ENCODE measurements around the gene GPR143.
"Not testable (repeated sequence)": the region's sequence is repeated elsewhere in the genome, so short reads cannot be mapped to it uniquely, and the experiment has no call there.

Gene GPR143

DNA sequence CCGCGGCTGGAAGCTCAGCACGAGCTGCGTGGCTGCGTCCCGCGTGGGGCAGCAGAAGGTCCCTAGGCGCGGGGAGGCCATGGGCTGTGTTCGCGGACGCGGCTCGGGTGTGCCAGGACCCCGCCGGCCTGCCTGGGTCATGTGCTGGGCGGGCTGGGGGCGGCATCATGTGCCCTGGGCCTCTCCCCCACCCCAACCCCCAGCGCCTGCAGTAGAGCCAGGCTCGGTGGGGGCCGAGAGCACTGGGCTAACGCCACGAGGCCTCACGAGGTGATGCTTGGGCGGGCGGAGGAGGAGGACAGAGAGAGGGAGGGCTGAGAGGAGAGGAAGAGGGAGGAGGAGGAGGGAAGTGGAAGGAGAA lies at the start of gene GPR143:
TSS of gene GPR143 (minus strand) at position 111 of the 361 bp plus-strand sequence. CDS start at position 81, 30 bp downstream.
- Histone ChIP-seq H2AFZ (ENCODE audit: low read length, unreplicated experiment) (no peak within 1 kb of the TSS), H3K27me3 (ENCODE audit: insufficient read depth, low read length) (peaks cover 49% of the 10 kb centered on the region), H3K4me1 (ENCODE audit: control insufficient read depth, insufficient read depth, low read length, unreplicated experiment) (no peaks in the 10 kb centered on the region), H3K27ac (ENCODE audit: low read depth, low read length) (no peak within 1 kb of the TSS), H3K36me3 (ENCODE audit: insufficient read depth, low read length) (no peaks in the 10 kb centered on the region), H3K4me3 (ENCODE audit: low read depth, low read length) (no peak within 1 kb of the TSS), H3K79me2 (ENCODE audit: control insufficient read depth, insufficient read depth, low read length, unreplicated experiment) (no peaks in the 10 kb centered on the region)

DNA sequence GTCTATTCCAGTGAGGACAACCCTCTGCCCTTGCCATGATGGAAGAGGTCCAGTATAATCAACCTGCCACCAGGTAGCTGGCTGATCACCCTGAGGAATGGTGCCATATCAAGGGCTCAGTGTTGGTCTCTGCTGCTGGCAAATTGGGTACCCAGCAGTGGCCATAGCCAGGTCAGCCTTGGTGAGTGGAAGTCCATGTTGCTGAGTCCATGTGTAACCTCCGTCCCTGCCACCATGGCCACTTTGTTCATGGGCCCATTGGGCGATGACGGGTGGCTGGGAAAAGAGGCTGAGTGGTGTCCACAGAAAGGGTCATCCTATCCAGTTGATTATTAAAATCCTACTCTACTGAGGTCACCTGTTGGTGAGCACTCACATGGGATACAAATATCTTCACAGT lies 45.4 kb upstream of the GPR143 start:
- not testable (repeated sequence) for H3K27me3 ChIP-seq (ENCODE audit: insufficient read depth, low read length); H3K79me2 ChIP-seq (ENCODE audit: control insufficient read depth, insufficient read depth, low read length, unreplicated experiment); H3K27ac ChIP-seq (ENCODE audit: low read depth, low read length); H3K4me3 ChIP-seq (ENCODE audit: low read depth, low read length); H3K4me1 ChIP-seq (ENCODE audit: control insufficient read depth, insufficient read depth, low read length, unreplicated experiment); H3K36me3 ChIP-seq (ENCODE audit: insufficient read depth, low read length); H2AFZ ChIP-seq (ENCODE audit: low read length, unreplicated experiment)

DNA sequence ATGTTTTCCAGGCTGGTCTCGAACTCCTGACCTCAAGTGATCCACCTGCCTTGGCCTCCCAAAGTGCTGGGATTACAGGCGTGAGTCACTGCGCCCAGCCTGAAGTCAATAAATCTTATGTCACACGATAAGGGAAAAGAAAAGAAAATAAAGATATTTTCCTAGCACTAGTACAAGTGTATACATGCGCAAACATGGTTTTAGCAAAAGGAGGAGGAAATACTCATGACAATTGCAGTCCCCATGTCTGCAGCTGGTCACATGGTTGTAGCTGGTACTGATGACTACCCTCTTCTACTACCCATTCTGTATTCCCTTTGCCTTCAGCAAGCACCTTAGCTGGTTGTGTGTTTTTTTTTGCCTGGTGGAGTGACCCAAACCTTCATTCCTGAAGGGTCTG lies 44.2 kb upstream of the GPR143 start:
- H3K36me3 ChIP-seq (ENCODE audit: insufficient read depth, low read length); H3K27ac ChIP-seq (ENCODE audit: low read depth, low read length); H3K4me3 ChIP-seq (ENCODE audit: low read depth, low read length); H2AFZ ChIP-seq (ENCODE audit: low read length, unreplicated experiment); H3K27me3 ChIP-seq (ENCODE audit: insufficient read depth, low read length); H3K79me2 ChIP-seq (ENCODE audit: control insufficient read depth, insufficient read depth, low read length, unreplicated experiment); H3K4me1 ChIP-seq (ENCODE audit: control insufficient read depth, insufficient read depth, low read length, unreplicated experiment): not testable (repeated sequence)

DNA sequence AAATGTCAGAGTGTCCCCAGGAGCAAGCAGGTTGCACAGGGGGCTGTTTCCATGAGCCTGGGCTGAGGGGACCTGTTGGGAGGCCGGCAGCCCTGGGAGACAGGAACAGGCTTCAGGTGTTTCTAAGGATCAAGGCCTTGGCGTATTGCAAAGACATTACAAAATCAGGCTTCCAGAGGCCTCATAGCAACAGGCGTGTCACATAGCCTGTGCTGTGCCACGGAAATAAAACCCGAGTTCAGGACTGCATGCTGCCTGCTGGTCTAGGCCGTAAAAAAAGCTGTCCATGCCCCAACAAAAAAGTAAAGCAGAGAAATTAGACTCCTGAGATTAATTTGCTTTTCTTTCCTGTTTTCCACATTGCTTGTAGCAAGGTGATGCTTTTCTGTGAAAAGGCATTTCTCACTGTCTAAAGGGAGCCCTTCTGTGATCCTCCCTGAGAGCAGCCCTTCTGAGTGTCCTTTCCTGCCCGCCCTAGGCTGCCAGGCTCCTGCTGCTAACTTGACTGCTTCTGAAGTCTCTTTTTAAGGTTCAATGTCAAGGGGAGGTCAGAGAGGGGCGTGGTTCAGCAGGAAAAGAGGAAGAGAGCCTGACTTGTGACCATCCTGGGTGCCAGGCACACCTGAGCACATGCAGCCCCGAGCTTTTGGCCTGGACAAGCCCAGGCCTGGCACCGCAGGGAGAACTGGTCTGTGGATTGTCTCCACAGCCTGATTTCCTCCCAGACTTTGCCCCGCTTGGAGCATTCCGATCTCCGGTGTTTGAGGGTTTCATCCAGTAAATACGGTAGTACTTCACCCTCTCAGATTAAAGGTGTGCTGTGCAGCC lies 41.9 kb upstream of the GPR143 start:
- no peaks in the 10 kb centered on the region for H3K27me3 ChIP-seq (ENCODE audit: insufficient read depth, low read length)
- no peaks in the 10 kb centered on the region for H3K4me1 ChIP-seq (ENCODE audit: control insufficient read depth, insufficient read depth, low read length, unreplicated experiment)
- H2AFZ ChIP-seq (ENCODE audit: low read length, unreplicated experiment): no peak overlapping the region
- H3K4me3 ChIP-seq (ENCODE audit: low read depth, low read length): no peak overlapping the region
- H3K79me2 ChIP-seq (ENCODE audit: control insufficient read depth, insufficient read depth, low read length, unreplicated experiment): no peaks in the 10 kb centered on the region
- H3K36me3 ChIP-seq (ENCODE audit: insufficient read depth, low read length): no peaks in the 10 kb centered on the region
- no peak overlapping the region for H3K27ac ChIP-seq (ENCODE audit: low read depth, low read length)

DNA sequence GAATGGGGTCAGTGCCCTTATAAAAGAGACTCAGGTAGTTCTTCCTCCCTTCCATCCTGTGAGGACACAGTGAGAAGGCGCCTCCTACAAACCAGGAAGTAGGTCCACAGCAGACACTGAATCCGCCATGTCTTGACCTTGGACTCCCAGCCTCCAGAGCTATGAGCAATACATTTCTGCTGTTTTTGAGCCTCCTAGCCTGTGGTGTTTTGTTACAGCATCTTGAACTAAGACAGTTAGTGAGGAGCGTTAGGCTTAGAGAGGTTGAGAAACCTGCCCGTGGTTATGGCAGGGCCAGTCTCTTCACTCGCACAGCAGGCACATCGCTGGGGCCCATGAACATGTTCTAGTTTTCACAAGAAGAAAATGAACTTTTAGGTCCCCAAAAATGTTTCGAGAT lies 40.3 kb upstream of the GPR143 start:
- Histone ChIP-seq H3K27me3 (ENCODE audit: insufficient read depth, low read length) (no peaks in the 10 kb centered on the region), H3K4me1 (ENCODE audit: control insufficient read depth, insufficient read depth, low read length, unreplicated experiment) (no peaks in the 10 kb centered on the region), H2AFZ (ENCODE audit: low read length, unreplicated experiment) (no peak overlapping the region), H3K79me2 (ENCODE audit: control insufficient read depth, insufficient read depth, low read length, unreplicated experiment) (no peaks in the 10 kb centered on the region), H3K4me3 (ENCODE audit: low read depth, low read length) (no peak overlapping the region), H3K27ac (ENCODE audit: low read depth, low read length) (no peak overlapping the region), H3K36me3 (ENCODE audit: insufficient read depth, low read length) (no peaks in the 10 kb centered on the region)

DNA sequence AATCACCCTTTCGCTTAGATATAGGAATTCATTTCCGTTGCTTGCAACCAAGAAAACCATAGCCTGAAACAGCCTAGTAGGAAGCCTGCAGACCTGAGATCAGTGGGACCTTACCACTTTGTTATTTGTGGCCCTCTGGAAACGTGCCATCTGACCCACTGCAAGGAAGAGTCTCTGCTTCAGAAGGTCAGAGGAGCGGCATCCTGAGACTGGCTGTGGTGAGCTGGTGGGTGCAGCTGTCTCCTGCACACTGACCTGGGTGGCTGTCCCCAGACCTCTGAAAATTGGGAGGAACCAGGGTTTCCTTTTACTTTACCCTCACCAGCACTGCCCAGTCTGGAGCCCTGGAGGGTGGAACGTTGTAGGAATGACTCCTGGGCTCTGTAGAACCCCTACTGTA lies 38.8 kb upstream of the GPR143 start:
- no peak overlapping the region for H3K4me3 ChIP-seq (ENCODE audit: low read depth, low read length)
- no peaks in the 10 kb centered on the region for H3K27me3 ChIP-seq (ENCODE audit: insufficient read depth, low read length)

DNA sequence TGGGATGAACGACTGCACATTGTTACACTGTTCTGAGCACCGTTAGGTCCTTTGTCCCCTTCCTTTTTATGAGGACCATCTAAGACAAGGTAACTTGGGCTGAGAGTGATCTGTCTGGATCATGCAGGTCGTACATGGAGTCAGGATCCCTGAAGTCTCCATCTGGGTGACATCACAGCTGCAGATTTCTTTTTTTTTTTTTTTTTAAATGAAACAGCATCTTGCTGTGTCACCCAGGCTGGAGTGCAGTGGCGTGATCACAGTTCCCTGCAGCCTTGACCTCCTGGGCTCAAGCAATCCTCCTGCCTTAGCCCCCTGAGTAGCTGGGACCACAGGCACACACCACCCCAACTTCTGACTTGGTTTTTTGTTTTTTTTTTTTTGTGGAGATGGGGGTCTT lies 37.1 kb upstream of the GPR143 start:
- Histone ChIP-seq H2AFZ (ENCODE audit: low read length, unreplicated experiment) (no peak overlapping the region), H3K36me3 (ENCODE audit: insufficient read depth, low read length) (no peaks in the 10 kb centered on the region), H3K4me1 (ENCODE audit: control insufficient read depth, insufficient read depth, low read length, unreplicated experiment) (no peaks in the 10 kb centered on the region), H3K27me3 (ENCODE audit: insufficient read depth, low read length) (peaks cover 12% of the 10 kb centered on the region; the same call in 1 of the 2 replicates), H3K79me2 (ENCODE audit: control insufficient read depth, insufficient read depth, low read length, unreplicated experiment) (no peaks in the 10 kb centered on the region), H3K4me3 (ENCODE audit: low read depth, low read length) (no peak overlapping the region), H3K27ac (ENCODE audit: low read depth, low read length) (no peak overlapping the region)

More for the DNA sequence above, 38.8 kb upstream of the GPR143 start:
- H3K4me1 ChIP-seq (ENCODE audit: control insufficient read depth, insufficient read depth, low read length, unreplicated experiment): no peaks in the 10 kb centered on the region
- no peaks in the 10 kb centered on the region for H3K36me3 ChIP-seq (ENCODE audit: insufficient read depth, low read length)
- H3K27ac ChIP-seq (ENCODE audit: low read depth, low read length): no peak overlapping the region
- H2AFZ ChIP-seq (ENCODE audit: low read length, unreplicated experiment): no peak overlapping the region
- H3K79me2 ChIP-seq (ENCODE audit: control insufficient read depth, insufficient read depth, low read length, unreplicated experiment): no peaks in the 10 kb centered on the region

DNA sequence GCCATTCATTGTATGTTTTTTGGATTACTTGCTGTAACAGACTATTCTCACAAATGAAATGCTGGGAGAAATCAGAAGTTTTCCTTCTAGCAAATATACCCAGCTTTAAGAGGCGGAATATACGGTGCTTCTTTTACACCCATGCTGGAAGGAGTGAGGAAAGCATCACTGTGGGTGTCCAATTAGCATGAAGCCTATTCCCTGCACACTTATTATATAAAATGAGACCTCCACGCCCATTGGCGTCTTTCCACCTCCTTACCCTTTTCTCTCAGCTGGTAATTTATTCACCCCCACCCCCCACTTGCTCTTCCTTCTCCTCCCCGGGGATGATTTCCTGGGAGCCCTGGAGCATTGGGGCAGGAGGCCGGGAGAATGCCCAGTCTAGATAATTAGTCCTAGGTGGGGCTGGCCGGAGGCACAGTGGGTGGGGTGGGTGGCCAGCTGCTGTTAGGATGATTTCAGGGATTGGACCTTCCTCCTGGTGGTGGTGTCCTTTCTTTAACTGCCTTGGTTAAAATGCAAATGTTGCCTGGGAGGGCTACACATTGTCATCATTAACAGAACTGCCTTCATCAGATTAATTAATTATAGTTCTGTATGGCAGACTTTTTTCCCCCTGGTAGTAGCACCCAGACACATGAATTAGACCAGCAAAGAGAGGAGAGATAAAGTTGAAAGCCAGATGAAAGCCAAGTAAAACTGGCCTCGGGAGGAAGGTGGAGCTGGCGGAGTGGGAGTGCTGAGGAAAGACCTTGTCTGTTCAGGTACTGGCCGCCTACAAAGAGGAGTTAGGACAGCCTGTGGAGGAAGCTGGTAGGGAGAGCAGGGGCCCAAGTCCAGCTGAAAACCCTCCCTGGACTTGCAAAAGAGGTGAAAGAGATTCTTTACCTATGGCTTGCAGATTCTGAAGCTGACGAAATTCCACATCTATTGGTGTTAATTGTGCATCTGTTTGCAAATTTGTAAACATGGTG lies 32.0 kb upstream of the GPR143 start:
- Histone ChIP-seq H3K4me1 (ENCODE audit: control insufficient read depth, insufficient read depth, low read length, unreplicated experiment) (no peaks in the 10 kb centered on the region), H3K79me2 (ENCODE audit: control insufficient read depth, insufficient read depth, low read length, unreplicated experiment) (no peaks in the 10 kb centered on the region), H2AFZ (ENCODE audit: low read length, unreplicated experiment) (no peak overlapping the region), H3K4me3 (ENCODE audit: low read depth, low read length) (no peak overlapping the region), H3K36me3 (ENCODE audit: insufficient read depth, low read length) (no peaks in the 10 kb centered on the region), H3K27ac (ENCODE audit: low read depth, low read length) (no peak overlapping the region), H3K27me3 (ENCODE audit: insufficient read depth, low read length) (peaks cover 36% of the 10 kb centered on the region)

DNA sequence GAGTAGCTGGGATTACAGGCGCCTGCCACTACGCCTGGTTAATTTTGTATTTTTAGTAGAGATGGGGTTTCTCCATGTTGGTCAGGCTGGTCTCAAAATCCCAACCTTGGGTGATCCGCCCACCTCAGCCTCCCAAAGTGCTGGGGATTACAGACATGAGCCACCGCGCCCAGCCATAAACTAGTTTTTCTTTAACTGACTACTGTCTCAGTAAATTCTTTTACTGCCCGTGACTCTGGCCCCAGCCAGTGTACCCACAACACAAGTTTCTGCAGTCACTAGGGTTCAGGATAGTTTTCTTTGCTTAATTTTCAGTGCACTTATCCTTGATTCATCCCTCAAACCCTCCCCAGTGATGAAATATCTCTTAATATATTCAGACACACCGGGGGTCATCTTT lies 28.8 kb upstream of the GPR143 start:
- H3K27ac ChIP-seq (ENCODE audit: low read depth, low read length): no peak overlapping the region
- no peak overlapping the region for H2AFZ ChIP-seq (ENCODE audit: low read length, unreplicated experiment)
- H3K27me3 ChIP-seq (ENCODE audit: insufficient read depth, low read length): peaks cover 54% of the 10 kb centered on the region
- no peaks in the 10 kb centered on the region for H3K36me3 ChIP-seq (ENCODE audit: insufficient read depth, low read length)
- H3K4me1 ChIP-seq (ENCODE audit: control insufficient read depth, insufficient read depth, low read length, unreplicated experiment): no peaks in the 10 kb centered on the region
- no peaks in the 10 kb centered on the region for H3K79me2 ChIP-seq (ENCODE audit: control insufficient read depth, insufficient read depth, low read length, unreplicated experiment)
- H3K4me3 ChIP-seq (ENCODE audit: low read depth, low read length): no peak overlapping the region

DNA sequence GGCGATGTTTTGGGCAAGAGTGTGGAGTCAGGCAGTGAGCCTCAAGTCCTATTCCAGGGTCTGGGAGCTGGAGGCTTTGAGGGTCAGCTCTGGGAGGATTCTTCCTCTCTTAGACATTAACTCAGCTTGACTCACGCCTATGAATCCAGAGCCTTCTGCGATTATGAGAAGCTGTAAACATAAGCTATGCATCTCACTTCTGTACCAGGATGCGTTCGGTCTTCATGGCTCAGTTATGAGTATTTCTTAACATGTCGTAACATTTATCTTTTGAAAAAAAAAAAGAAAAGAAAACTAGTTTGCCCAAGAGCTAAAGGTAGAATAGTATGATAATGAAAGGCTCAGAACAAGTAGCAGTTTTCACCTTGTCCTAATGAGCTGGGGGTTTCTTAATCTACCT lies 25.2 kb upstream of the GPR143 start:
- no peak overlapping the region for H3K27ac ChIP-seq (ENCODE audit: low read depth, low read length)
- no peak overlapping the region for H3K4me3 ChIP-seq (ENCODE audit: low read depth, low read length)
- H3K79me2 ChIP-seq (ENCODE audit: control insufficient read depth, insufficient read depth, low read length, unreplicated experiment): no peaks in the 10 kb centered on the region
- H3K36me3 ChIP-seq (ENCODE audit: insufficient read depth, low read length): no peaks in the 10 kb centered on the region
- H2AFZ ChIP-seq (ENCODE audit: low read length, unreplicated experiment): no peak overlapping the region
- H3K4me1 ChIP-seq (ENCODE audit: control insufficient read depth, insufficient read depth, low read length, unreplicated experiment): no peaks in the 10 kb centered on the region
- peaks cover 61% of the 10 kb centered on the region for H3K27me3 ChIP-seq (ENCODE audit: insufficient read depth, low read length)

Measured in ACC112 (cell line).